GM19238 (cell line): Measurements from ENCODE around the gene TWSG1.
"Not testable (repeated sequence)": the region's sequence is repeated elsewhere in the genome, so short reads cannot be mapped to it uniquely, and the experiment has no call there.

ENCODE experiments used
- DNase-seq: peaks from one replicate; pipeline ENCODE4 v3.0.0; 2011; ENCODE audit warnings: low spot score; ENCODE audit not compliant: insufficient read length

The TWSG1 gene

DNA sequence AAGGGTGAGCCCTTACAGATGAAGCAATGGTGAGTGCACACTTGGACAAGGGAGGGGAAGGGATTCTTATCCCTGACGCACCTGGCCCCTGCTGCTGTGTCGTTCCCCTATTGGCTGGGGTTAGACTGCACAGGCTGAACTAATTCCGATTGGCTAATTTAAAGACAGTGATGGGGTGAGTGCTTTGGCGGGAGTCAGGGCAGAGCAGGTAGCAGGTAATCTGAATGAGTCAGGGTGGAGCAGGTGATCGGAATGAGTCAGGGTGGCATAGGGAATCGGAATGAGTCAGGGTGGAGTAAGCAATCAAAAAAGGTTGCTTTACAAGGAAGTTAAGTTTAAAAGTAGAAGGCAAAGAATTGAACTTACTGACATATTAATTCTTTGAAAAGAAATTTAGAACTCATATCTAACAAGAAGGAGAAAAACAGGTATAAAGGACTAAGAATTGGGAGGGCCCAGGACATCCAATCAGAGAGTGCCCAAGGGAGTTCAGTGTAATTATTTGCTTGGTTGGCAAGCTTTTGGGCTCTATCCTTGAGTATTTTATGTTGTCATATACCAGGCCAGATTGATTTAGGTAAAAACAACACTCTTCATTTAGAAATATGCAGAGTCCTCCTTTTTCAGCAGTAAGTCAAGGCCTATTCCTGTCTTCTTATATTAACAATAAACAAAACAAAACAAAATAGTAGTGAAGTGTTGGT is 88.4 kb downstream of the TWSG1 start:
- DNase-seq, result no peak

DNA sequence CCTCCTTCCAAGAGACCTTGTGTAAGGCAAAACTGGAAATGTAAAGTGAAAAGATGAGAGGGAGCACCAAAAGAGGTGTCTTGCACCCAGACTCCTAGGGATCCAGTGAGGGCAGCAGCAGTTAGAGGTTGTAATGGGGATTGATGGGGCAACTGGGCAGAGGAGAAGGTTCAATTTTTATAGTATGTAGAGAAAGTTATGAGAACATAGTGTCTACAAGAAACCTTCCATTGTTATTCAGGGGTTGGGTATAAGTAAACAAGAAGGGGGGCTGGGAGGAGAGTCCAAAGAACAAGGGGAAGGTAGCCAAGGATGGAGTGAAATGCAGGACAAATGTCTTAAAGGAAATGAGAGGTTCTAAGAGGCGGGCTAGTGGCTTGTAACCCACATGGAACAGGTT is 89.1 kb downstream of the TWSG1 start:
- DNase-seq, result not testable (repeated sequence)

DNA sequence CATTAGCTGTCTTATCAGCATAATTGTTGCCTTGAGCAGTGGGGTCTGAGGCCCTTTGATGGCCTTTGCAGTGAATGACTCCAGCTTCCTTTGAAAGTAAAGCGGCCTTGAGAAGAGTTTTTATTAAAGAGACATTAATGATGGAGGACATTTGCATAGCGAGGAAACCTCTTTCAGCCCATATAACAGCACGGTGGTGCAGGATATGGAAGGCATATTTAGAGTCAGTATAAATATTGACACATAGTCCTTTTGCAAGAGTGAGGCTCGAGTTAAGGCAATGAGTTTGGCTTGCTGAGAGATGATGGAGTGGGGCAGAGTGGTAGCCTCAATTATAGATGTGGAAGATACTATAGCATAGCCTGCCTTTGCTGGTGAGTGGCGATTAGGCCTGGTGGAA is 89.7 kb downstream of the TWSG1 start:
- not testable (repeated sequence) for DNase-seq

DNA sequence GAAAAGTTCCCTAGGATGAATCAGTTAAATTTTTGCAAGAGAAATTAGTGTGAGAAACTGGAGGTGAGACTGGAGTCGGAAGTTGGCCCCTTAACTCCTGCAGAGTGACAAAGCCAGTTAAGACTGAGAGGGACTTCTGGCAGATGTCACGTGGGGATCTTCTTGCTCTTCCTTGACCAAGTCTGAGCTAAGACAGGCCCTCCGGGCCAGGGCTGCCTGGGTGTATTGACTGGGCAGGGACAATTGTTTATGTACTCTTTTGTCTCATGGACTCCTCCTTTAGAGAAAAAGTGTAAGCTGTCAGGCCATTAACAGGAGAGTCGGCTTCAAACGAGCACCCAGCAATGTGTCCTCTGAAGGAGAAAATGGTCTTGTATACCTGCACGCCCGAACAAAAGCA is 92.2 kb downstream of the TWSG1 start:
- no peak for DNase-seq

DNA sequence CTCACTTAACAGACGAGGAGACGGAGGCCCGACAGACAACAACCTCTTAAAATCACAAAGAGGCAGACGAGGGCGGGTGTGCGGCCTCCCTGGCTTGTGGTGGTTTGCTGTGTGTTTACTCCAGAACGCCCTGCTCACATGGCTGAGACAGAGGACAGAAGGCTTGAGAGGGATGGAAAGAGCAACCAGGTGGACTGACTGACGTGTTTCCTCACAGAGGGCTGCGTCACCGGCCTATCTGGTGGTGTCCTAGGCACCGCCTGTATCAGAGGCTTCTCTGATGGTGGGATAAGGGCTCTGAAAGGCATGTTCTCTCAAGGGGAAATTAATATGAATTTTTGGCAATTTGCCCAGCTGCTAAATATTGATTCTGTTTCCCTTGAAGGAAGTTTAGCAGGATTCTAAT is 93.7 kb downstream of the TWSG1 start:
- DNase-seq, result no peak

GRCh38 chr18:9428862-9429661 is 94.5 kb downstream of the TWSG1 start:
- DNase-seq, result no peak

GRCh38 chr18:9429662-9429993 is 95.1 kb downstream of the TWSG1 start:
- DNase-seq, result no peak

GRCh38 chr18:9430315-9430714 is 95.7 kb downstream of the TWSG1 start:
- not testable (repeated sequence) for DNase-seq

GRCh38 chr18:9431296-9431695 is 96.7 kb downstream of the TWSG1 start:
- DNase-seq, result no peak

DNA sequence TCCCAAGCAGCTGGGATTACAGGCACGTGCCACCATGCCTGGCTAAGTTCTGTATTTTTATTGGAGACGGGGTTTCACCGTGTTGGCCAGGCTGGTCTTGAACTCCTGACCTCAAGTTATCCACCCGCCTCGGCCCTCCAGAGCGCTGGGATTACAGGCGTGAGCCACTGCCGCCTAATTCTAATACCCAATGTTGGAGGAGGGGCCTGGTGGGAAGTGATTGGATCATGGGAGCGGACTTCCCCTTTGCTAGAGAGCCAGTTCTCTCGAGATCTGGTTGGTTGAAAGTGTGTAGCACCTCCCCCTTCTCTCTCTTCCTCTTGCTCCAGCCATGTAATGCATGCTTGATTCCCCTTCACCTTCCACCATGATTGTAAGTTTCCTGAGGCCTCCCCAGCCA is 98.5 kb downstream of the TWSG1 start:
- not testable (repeated sequence) for DNase-seq

- DNase-seq, result no peak
Measured at GRCh38 chr18:9433671-9434121, 99.1 kb downstream of the TWSG1 start.

- DNase-seq, result no peak
Measured at GRCh38 chr18:9434122-9434701, 99.6 kb downstream of the TWSG1 start.

GRCh38 chr18:9435041-9435440 is 100.5 kb downstream of the TWSG1 start:
- DNase-seq, result no peak

DNA sequence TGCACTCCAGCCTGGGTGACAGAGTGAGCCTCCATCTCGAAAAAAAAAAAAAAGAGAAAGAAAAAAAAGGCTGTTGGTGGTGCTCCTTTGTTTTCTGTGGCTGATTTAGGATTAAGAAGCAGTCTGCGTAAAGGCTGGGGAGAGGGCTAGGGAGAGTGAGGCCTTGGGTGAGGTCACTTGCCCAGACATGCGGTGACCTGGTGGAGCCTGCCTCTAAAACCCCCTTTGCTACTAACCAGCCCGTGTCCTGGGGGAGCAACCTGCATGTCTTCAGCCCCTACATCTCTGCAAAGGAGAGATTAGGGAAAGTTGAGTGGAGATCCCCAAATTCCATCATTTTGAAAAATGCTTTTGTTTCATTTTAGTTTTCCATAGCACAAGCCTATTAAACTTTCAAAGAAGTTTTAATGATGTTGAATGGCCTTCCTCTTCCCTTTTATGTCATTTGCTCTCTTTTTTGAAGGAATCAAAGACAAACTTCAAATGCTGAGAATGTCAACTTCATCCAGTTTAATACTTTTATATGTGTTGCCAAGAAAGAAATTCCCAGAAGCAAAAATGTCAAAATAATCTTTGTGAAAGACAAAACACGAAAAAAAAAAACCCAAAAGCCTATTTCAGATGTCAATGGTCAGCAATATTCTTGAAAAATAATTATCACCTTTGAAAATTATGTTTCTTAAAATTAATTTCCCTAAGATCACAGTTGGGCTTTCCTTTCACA is 101.8 kb downstream of the TWSG1 start:
- DNase-seq, result no peak

DNA sequence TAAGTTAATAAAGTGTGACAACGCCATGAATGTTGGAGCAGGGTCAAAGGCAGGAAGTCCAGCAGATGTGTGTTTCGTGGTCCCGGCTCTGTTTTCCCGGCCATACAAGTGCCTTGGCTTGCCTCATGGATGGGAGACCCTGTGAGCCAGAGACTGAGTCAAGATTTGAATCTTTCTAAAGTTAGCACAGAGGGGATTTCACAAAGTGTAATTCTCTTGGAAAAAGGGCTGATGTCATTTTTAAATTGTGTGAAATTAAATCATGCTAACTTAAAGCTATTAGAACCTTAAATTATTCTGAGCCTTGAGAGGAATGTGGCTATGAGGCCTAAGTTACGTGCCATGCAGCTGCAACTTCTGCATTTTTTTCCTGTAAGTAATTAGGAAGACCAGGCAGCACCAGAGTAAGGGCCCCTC is 102.5 kb downstream of the TWSG1 start:
- DNase-seq, result no peak

- DNase-seq, result no peak
Measured at GRCh38 chr18:9437672-9438071, 103.1 kb downstream of the TWSG1 start.

- no peak for DNase-seq
Measured at GRCh38 chr18:9441061-9441460, 106.5 kb downstream of the TWSG1 start.

DNA sequence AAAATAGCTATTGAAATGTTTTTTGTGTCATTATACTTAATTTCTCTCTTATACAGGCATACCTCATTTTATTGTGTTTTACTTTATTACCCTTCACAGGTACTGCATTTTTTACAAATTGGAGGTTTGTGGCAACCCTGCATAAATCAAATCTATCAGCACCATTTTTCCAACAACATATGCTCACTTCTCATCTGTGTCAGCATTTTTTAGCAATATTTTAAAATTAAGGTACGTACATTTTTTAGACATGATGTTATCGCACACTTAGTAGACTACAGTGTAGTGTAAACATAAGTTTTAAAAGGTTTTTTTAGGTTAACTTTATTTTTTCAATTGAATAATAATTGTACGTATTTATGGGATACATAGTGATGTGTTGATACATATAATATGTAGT is 110.0 kb downstream of the TWSG1 start:
- no peak for DNase-seq

DNA sequence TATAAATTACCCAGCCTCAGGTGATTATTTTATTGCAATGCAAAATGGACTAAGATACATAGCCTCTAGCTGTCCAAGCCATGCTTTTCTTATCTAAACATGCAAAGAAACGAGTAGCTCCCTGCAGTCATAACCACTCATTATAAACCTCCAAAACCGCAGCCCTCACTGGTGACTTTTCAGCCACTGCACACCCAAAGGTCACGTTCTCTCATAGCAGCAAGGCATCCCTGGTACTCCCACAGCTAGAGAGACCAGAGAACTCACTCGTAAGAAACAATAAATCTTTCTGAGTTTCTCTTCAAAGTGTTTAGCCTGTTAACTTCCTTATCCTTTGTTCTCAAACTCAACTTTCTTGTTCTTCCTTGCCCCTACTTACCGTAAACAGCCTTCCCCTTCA is 112.3 kb downstream of the TWSG1 start:
- no peak for DNase-seq

- no peak for DNase-seq
Measured at GRCh38 chr18:9447334-9447733, 112.8 kb downstream of the TWSG1 start.

DNA sequence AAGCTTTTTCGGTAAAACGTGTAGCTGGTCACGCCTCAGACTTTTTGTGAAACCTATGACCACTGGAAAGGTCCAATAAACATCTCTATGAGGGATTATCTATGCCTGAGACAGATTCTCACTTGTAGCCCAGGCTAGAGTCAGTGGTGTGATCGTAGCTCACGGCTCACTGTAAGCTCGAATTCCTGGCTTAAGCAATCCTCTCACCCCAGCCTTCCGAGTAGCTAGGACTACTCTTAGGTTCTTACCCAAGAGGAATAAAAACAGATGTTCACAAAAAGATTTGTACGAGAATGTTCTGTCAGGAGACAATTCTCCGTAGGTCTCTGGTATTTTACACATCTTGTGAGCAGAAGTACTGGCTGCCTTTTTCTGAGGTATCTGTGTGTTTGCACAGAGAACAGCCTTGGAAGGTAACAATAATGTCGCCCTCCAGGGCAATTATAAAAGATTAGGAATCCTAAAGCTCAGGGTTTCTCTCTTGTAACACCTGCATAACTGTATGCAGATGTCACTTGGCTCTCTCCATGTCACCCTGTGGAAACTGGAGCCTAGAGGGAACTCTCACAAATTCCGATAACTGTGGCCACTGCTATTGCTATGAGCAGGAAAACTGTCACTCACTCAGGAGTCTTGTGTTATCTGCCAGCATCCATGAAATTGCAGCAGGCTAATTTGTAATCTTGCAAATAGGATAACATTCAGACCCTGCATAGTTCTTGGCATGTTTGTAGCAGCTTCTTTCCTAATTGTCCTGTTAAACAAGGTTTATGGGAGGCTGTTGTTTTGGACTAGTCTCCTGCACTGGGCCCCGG is 115.2 kb downstream of the TWSG1 start:
- DNase-seq, result no peak
